SHP77 (cell line): ENCODE results near the gene ZMAT1.
"Not testable (repeated sequence)": the region's sequence is repeated elsewhere in the genome, so short reads cannot be mapped to it uniquely, and the experiment has no call there.

Experiments used
- DNase-seq, 2 experiments: peaks; one replicate each; lab custom pipeline; 2025; lab: John Stamatoyannopoulos, UW

ZMAT1 gene

DNA sequence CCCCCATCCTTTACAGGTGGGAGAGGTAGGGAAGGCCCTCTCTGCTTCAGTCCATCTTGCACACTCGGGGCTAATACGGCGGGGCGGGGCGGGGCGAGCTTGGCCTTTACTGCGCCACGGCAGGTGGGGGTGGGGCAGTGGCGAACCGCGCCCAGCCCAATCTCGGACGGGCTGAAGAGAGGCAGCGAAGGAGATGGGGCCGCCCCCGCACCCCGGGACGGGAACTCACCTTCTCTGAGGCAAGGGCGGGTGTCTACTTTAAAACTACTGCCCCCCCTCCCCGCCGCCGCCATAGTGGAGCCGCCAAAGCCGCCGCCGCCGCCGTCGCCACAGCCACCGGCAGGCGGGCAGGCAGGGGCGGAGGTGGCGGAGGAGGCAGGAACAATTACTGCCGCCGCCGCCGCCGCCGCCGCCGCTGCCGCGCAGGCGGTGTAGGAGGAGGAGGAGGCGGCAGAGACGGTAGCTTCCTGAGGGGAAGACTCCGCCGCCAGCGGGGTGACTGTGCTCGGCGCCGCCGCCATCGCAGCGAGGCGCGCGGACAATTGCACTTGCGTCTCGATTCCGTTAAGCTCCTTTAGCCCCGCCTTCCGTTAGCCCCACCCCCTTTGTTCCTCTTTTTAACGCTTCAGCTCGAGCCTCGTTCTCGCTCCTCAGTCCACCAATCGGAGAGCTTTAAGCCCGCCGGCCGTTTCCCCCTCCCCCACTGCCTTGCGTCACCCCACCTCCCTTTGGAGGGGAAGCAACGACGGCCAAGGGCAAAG is at the start of gene ZMAT1:
TSS of gene ZMAT1 (minus strand) at position 540 of the 761 bp plus-strand sequence. CDS start at position 521, 19 bp downstream.
- peak; percentile 48 to 71 for DNase-seq

- no peak for DNase-seq
Measured at GRCh38 chrX:101977106-101977505, 45.3 kb upstream of the ZMAT1 start.

DNA sequence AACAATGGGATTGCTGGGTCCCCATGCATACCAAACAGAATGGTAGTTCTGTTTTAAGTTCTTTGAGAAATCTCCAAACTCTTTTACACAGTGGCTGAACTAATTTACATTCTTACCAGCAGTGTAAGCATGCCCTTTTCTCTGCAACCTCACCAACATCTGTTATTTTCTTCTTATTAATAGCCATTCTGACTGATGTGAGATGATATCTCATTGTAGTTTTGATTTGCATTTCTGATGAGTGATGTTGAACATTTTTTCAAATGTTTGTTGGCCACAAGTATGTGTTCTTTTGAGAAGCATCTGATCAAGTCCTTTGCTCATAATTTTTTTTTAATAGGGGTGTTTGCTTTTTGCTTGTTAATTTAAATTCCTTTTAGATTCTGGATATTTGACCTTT is 41.2 kb upstream of the ZMAT1 start:
- DNase-seq = no peak

DNA sequence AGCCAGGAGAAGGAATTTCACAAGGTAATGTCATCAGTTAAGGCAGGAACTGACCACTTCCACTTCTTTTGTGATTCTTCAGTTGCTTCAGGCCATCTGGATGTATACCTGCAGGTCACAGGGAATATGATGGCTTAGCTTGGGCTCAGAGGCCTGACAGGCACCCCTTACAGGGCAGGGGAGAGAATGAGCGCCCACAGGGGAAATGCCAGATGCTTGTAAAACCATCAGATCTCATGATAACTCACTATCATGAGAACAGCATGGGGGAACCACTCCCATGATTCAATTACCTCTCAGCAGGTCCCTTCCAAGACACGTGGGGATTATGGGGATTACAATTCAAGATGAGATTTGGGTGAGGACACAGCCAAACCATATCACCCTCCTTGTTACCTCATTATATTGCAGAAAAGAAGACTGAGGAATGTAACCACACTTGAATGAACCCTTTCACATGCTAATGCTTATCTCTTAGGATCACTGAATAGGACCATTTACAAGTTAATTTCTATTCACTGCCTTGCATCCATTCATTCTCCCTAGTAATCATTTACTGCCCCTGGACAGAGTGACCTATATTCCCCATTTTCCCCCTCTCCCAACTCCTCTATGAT is 33.2 kb upstream of the ZMAT1 start:
- not testable (repeated sequence) for DNase-seq

DNA sequence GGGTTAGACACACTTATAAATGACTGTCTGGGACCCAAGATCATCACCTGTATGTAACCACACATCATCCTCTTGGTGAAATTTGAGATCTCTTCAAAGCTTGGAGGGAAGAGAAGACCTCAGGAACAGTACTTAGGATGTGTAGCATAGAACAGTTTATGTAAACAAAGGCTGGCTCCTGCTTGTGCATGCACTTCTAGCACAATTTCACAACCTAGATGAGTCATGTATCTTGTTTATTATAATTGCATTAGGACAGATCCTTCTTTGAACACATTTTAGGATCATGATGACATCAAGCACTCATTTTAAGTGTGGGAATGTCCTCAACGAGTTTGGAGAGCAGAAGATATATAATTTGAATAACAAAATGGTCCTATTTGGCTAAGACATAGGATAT is 26.3 kb upstream of the ZMAT1 start:
- DNase-seq = no peak

- DNase-seq = no peak
Measured at GRCh38 chrX:101957174-101957573, 25.3 kb upstream of the ZMAT1 start.

- no peak for DNase-seq
Measured at GRCh38 chrX:101956556-101956955, 24.7 kb upstream of the ZMAT1 start.

GRCh38 chrX:101950581-101950980 is 18.8 kb upstream of the ZMAT1 start:
- no peak for DNase-seq

- DNase-seq = no peak
Measured at GRCh38 chrX:101932249-101932570, 383 bp upstream of the ZMAT1 start.

DNA sequence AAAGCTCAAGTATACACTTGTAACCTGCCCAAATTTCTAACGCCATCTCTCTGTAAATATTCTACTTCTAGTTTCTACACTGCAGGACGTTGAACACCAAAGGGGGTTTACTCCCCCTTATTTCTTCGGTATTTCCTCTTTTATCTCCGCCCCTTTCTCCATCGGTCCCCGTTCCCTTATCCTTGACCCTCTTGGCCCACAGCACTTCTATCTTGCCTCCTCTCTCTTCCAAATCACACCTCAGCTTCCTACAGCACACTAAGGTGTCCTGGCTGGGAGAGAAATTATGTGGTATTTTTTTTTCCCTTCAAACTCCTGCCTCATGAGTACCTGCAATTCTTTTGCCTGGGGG is 715 bp downstream of the ZMAT1 start:
- no peak for DNase-seq

GRCh38 chrX:101925733-101926132 is 6.1 kb downstream of the ZMAT1 start:
- DNase-seq = no peak

DNA sequence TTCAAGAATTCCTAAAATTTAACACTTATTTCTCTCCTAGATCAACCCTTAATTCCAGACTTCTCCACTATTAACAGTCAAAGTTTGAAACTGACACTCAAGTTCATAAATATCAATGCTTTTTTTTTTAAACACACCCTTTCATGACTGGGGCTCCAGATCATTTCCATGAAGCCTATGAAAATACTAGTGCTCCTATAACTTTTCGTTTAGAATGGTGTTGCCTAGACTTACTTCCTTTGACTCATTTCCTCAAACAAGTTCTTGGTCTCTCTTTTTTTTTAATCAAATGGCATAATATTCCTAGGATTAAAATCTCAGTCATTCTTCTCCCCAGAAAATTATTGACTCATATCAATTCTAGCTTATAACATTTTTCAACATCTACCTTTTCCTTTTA is 13.1 kb downstream of the ZMAT1 start:
- DNase-seq = no peak

DNA sequence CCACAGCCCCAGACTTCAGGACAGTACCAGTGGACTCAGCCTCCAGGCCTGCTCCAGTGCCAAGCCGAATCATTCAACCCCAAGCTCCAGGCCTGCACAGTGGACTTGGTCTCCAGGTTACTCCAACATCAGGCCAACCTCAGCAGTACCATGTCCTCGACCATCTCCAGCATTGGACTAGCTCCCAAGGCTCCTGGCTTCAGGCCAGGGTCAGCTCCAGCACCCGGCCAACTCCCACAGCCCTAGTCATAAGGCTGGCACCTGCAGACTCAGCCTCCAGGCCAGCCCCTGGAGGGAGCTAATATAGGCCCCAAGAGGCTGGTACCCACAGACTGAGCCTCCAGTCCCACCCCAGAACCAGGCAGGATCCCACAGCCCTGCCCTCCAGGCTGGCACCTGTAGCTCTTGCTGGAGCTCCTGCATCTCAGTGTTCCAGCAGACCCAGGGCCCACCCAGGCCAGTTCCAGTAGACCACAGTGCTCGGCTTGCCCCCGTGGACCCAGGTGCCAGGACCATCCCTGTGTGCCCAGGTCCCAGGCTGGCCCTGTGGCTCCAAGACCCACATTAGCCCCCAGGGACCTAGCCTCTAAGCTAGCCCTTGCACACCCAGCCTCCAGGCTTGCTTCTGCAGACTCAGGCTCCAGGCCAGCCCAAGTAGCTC is 25.6 kb downstream of the ZMAT1 start:
- DNase-seq = no peak

- DNase-seq = no peak
Measured at GRCh38 chrX:101904996-101905395, 26.8 kb downstream of the ZMAT1 start.
